ENCODE data around the gene ANAPC16. TPM values are rescaled to one million over a fixed set of nuclear protein-coding genes. Genes with fewer than 3 reads are reported as not detected.
"Not testable (repeated sequence)": the region's sequence is repeated elsewhere in the genome, so short reads cannot be mapped to it uniquely, and the experiment has no call there.

ANAPC16 gene
- total RNA-seq, 1 donor from 2014 or later = 113 TPM

- H3K4me3 ChIP-seq = no peak overlapping the region
- TF ChIP-seq CTCF (IDR thresholded peaks at IDR 0.05) = no peak
- intact Hi-C loops (cut with DNase I) = no loop called here
- H3K27ac ChIP-seq = peak overlapping the region; percentile 69
- no peaks in the 10 kb centered on the region for H3K36me3 ChIP-seq
- no peaks in the 10 kb centered on the region for H3K9me3 ChIP-seq
- ATAC-seq (no peak), DNase-seq (no peak)
- no peaks in the 10 kb centered on the region for H3K27me3 ChIP-seq (ENCODE audit: low read depth)
- peaks cover 84% of the 10 kb centered on the region for H3K4me1 ChIP-seq
Observed at GRCh38 chr10:72244573-72245038, 28.8 kb downstream of the ANAPC16 start.

- Histone ChIP-seq H3K4me1 (peaks cover 98% of the 10 kb centered on the region), H3K9me3 (no peaks in the 10 kb centered on the region), H3K36me3 (no peaks in the 10 kb centered on the region), H3K27ac (peak overlapping the region; percentile 69), H3K27me3 (ENCODE audit: low read depth) (no peaks in the 10 kb centered on the region), H3K4me3 (no peak overlapping the region)
- intact Hi-C loops (cut with DNase I) = no loop called here
- ATAC-seq (no peak), DNase-seq (no peak)
- TF ChIP-seq CTCF (IDR thresholded peaks at IDR 0.05) = no peak
Observed at GRCh38 chr10:72245949-72246525, 30.2 kb downstream of the ANAPC16 start.

GRCh38 chr10:72248468-72249151 lies 32.8 kb downstream of the ANAPC16 start:
- Histone ChIP-seq H3K27ac (peak overlapping the region; percentile 92), H3K27me3 (ENCODE audit: low read depth) (no peaks in the 10 kb centered on the region), H3K4me1 (peaks cover 93% of the 10 kb centered on the region), H3K4me3 (peak overlapping the region; percentile 25), H3K9me3 (no peaks in the 10 kb centered on the region), H3K36me3 (no peaks in the 10 kb centered on the region)
- no peak for TF ChIP-seq CTCF (IDR thresholded peaks at IDR 0.05)
- ATAC-seq (peak; percentile 93 to 94), DNase-seq (peak; percentile 87)
- intact Hi-C loops (cut with DNase I) = no loop called here

- ATAC-seq; H3K36me3 ChIP-seq; H3K9me3 ChIP-seq; intact Hi-C loops (cut with DNase I); H3K27me3 ChIP-seq (ENCODE audit: low read depth): not testable (repeated sequence)
- peak; percentile 48 for DNase-seq
- H3K4me3 ChIP-seq = peak overlapping the region; percentile 25
- H3K27ac ChIP-seq = peak overlapping the region; percentile 92
- peaks cover 93% of the 10 kb centered on the region for H3K4me1 ChIP-seq
Observed at GRCh38 chr10:72249176-72249862, 33.5 kb downstream of the ANAPC16 start.

- Histone ChIP-seq H3K27me3 (ENCODE audit: low read depth) (no peaks in the 10 kb centered on the region), H3K36me3 (no peaks in the 10 kb centered on the region), H3K27ac (peak overlapping the region; percentile 92), H3K4me3 (no peak overlapping the region), H3K9me3 (no peaks in the 10 kb centered on the region), H3K4me1 (peaks cover 93% of the 10 kb centered on the region)
- TF ChIP-seq CTCF (IDR thresholded peaks at IDR 0.05) = no peak
- DNase-seq (no peak), ATAC-seq (no peak)
- intact Hi-C loops (cut with DNase I) = no loop called here
Observed at GRCh38 chr10:72250666-72251065, 34.9 kb downstream of the ANAPC16 start.

- Histone ChIP-seq H3K9me3 (no peaks in the 10 kb centered on the region), H3K27ac (peak overlapping the region; percentile 42), H3K36me3 (no peaks in the 10 kb centered on the region), H3K4me3 (no peak overlapping the region), H3K4me1 (peaks cover 93% of the 10 kb centered on the region), H3K27me3 (ENCODE audit: low read depth) (no peaks in the 10 kb centered on the region)
- ATAC-seq (no peak), DNase-seq (no peak)
- intact Hi-C loops (cut with DNase I) = no loop called here
- no peak for TF ChIP-seq CTCF (IDR thresholded peaks at IDR 0.05)
Observed at GRCh38 chr10:72251635-72252034, 35.8 kb downstream of the ANAPC16 start.
